ENCODE results near the gene CACHD1. TPM values are rescaled to one million over a fixed set of nuclear protein-coding genes. Genes with fewer than 3 reads are reported as not detected.

CACHD1 gene
- 3.7 and 4.1 TPM in 2 replicates for total RNA-seq

GRCh38 chr1:64469977-64470664 lies at the start of gene CACHD1:
CACHD1 (plus strand) TSS chr1:64470129; CDS start chr1:64470745, 616 bp downstream.

